Head of caudate nucleus (tissue), 42 donors: Measurements from ENCODE around the gene TREML4.
"Not testable (repeated sequence)": the region's sequence is repeated elsewhere in the genome, so short reads cannot be mapped to it uniquely, and the experiment has no call there.

Experiments
- DNase-seq, 42 donors: peaks; one replicate each; pipeline versions ENCODE4 v3.0.0 to v3.0.0-alpha.2; 2020 to 2021; ENCODE audit warnings: mixed read lengths in 7 of 42
- intact Hi-C: fragments of 100-400 bp; cut with DNase I; formaldehyde crosslinking; loops from one replicate; pipeline ENCODE4 v1.15.0; 2022

Gene TREML4

GRCh38 chr6:41246529-41246928 is 18.4 kb downstream of the TREML4 start:
- intact Hi-C loops, DNase-seq: not testable (repeated sequence)

GRCh38 chr6:41247288-41247865 is 19.2 kb downstream of the TREML4 start:
- peak in 1 of 42 donors; percentile 23 for DNase-seq
- intact Hi-C loops: no loop called here

- peak in 1 of 42 donors; percentile 12 for DNase-seq
- intact Hi-C loops: no loop called here
Measured at GRCh38 chr6:41247882-41248705, 19.9 kb downstream of the TREML4 start.

- DNase-seq: peak in 1 of 42 donors; percentile 1
Measured at GRCh38 chr6:41252401-41253169, 24.4 kb downstream of the TREML4 start.

DNA sequence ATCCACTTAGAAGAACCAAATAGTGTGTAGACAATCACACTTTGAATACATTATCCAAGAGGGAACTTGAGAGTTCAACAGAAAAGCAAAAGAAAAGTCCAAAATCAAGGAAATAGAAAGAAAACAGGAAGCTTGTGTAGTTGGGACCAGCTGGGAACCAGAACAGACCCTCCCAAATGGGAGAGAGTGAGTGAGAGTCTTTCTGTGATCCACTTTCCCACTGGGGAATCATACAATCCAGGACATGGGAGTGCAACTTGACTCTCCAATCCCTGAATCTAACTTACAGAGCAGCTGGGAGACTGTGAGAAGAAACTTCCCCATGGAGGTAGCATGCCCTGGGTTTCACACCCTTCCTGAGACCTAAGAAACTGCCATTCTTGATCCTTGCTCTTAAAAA is 27.0 kb downstream of the TREML4 start:
- intact Hi-C loops: no loop called here
- peak in 1 of 42 donors; percentile 5 for DNase-seq

More at GRCh38 chr6:41252401-41253169, 24.4 kb downstream of the TREML4 start:
- intact Hi-C loops: no loop called here

DNA sequence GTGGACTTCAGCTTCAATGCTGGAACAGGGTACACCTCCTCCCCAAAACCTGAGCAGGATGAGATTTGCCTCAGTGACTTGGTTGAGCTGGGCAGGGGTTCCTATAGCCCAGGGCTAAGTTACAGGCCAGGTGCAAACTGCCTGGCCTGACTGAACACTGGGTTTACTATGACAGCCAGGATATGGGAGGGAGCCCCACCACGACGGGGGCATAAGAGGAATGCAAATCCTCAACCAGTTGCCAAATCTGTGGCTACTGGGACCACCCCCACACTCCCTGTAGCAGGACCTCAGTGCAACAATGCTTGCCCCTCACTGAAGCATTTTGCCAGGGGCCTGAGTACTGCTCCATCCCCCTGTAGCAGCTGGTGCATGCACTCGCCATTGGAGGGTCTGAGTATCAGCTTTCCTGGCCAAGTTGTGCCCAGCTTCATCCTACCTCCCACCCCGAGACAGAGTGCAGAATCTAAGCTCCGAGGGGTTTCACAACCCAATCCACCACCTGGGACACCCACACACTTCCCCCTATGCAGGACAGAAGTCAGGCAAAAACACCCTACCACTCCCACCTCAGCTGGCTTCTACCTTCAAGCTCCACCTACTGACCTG is 27.6 kb downstream of the TREML4 start:
- intact Hi-C loops: no loop called here

DNA sequence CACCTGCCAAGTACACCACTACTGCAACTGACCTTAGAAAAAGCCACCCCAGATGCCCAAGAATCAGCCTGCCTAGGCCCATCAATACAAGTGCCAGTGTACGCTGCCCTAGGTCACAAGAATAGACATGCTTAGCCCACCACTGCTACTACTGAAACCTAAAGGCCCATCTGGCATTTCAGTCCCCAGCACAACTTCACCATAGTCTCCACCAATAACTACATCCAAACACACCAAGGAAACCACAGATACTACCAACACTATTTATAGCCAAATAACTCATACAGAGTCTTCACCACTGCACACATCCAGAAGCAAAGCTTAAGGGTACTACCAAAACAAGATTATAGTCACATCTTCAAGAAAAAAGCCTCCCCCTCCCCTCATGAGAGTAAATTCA is 28.2 kb downstream of the TREML4 start:
- intact Hi-C loops: no loop called here
- DNase-seq: peak in 1 of 42 donors; percentile 13

More for the DNA sequence above, 27.6 kb downstream of the TREML4 start:
- no peak for DNase-seq

- intact Hi-C loops: no loop called here
Measured at GRCh38 chr6:41257369-41258195, 29.4 kb downstream of the TREML4 start.

DNA sequence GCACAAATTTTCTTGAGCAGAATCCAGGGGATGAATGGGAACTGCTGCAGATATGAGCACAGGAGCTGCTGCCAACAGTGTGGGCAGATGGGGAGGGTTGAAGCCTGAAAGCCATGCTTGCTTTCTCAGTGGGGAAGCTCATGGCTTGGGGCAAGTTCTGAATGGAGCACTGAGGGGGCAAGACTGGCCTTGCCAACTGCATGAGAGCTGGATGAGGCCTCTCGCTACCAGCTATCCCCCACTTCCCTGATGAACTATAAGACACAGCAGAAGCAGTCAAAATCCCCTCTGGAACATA is 30.0 kb downstream of the TREML4 start:
- intact Hi-C loops: no loop called here
- DNase-seq: no peak

More at GRCh38 chr6:41257369-41258195, 29.4 kb downstream of the TREML4 start:
- DNase-seq: no peak

- intact Hi-C loops: no loop called here
- no peak for DNase-seq
Measured at GRCh38 chr6:41262401-41262800, 34.3 kb downstream of the TREML4 start.

- no peak for DNase-seq
- intact Hi-C loops: no loop called here
Measured at GRCh38 chr6:41263267-41263666, 35.1 kb downstream of the TREML4 start.

DNA sequence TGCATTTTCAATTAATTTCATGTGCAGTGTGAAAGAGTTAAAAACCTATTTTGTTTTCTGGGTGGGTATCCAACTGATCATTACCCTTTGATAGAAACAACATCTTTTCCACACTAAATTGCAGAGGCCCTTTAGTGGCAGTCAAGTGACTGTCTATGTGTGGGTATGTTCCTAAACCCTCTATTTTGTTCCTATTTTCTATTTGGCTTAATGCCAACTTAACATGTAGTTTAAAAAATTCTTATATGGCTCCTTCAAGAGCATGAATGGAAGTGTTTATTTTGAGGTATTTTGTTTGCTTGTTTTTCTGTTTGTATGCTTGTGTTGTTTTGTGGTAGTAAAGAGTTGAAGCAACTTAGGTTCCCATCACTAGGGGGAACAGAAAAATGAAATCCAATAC is 38.4 kb downstream of the TREML4 start:
- intact Hi-C loops: no loop called here
- no peak for DNase-seq

- DNase-seq: no peak
- intact Hi-C loops: no loop called here
Measured at GRCh38 chr6:41268478-41268877, 40.3 kb downstream of the TREML4 start.

- DNase-seq: no peak
- intact Hi-C loops: no loop called here
Measured at GRCh38 chr6:41269166-41269565, 41.0 kb downstream of the TREML4 start.

- intact Hi-C loops: no loop called here
- peak in 1 of 42 donors; percentile 12 for DNase-seq
Measured at GRCh38 chr6:41269716-41270115, 41.6 kb downstream of the TREML4 start.

GRCh38 chr6:41271901-41272395 is 43.8 kb downstream of the TREML4 start:
- DNase-seq: peak in 33 of 42 donors; percentile 9 to 81 (median 43)
- intact Hi-C loops: no loop called here

GRCh38 chr6:41272591-41273240 is 44.6 kb downstream of the TREML4 start:
- no peak for DNase-seq

GRCh38 chr6:41273714-41274113 is 45.6 kb downstream of the TREML4 start:
- no peak for DNase-seq
- intact Hi-C loops: no loop called here

More at GRCh38 chr6:41272591-41273240, 44.6 kb downstream of the TREML4 start:
- intact Hi-C loops: no loop called here
